CD4-positive, alpha-beta memory T cell (primary cell): ENCODE data around the gene ASTN2. TPM values are rescaled to one million over a fixed set of nuclear protein-coding genes. Genes with fewer than 3 reads are reported as not detected.
A peak's percentile ranks its signal among the peaks of the same experiment; 100 is the strongest.

ENCODE experiments used
- CTCF ChIA-PET: fragments of 350-600 bp; sonication (Branson Sonifier 250); formaldehyde crosslinking; loops from one replicate; lab custom pipeline; 2021; ENCODE audit warnings: inconsistent platforms; ENCODE audit not compliant: partially characterized antibody; lab: Charles Lee
- POLR2A ChIA-PET: fragments of 350-600 bp; sonication (Branson Sonifier 250); formaldehyde crosslinking; loops from one replicate; lab custom pipeline; 2021; ENCODE audit not compliant: partially characterized antibody; lab: Charles Lee
- DNase-seq, 5 donors: peaks; one replicate each; pipeline versions ENCODE4 v3.0.0 to v3.0.0-alpha.2; 2020 to 2022; ENCODE audit warnings: mixed read lengths in 1 of 5
- H3K27ac ChIP-seq: one replicate; pipeline ENCODE4 v1.7.0; 2013; ENCODE audit warnings: low read depth, low read length
- H3K27me3 ChIP-seq: 2 replicates; pipeline ENCODE4 v1.7.0; 2013; ENCODE audit warnings: mild to moderate bottlenecking, low read length, moderate library complexity; ENCODE audit not compliant: insufficient read depth
- H3K36me3 ChIP-seq: 2 replicates; pipeline ENCODE4 v1.7.0; 2013; ENCODE audit warnings: mild to moderate bottlenecking, low read length, moderate library complexity; ENCODE audit not compliant: insufficient read depth
- H3K4me1 ChIP-seq: 2 replicates; pipeline ENCODE4 v1.7.0; 2013; ENCODE audit warnings: mild to moderate bottlenecking, low read length, moderate library complexity; ENCODE audit not compliant: insufficient read depth
- H3K4me3 ChIP-seq, 2 donors: one replicate each; pipeline ENCODE4 v1.7.0; 2013; ENCODE audit warnings: low read length in 2 of 2, mild to moderate bottlenecking in 1 of 2
- H3K9me3 ChIP-seq, 2 donors: one replicate each; pipeline ENCODE4 v1.7.0; 2013; ENCODE audit warnings: low read length in 2 of 2, control low read depth in 1 of 2; ENCODE audit not compliant: control insufficient read depth in 1 of 2
- H3K27ac Mint-ChIP-seq, 7 donors: one replicate each; pipeline ENCODE4 v1.8.0; 2020 to 2021; ENCODE audit warnings: mixed read lengths in 7 of 7, mild to moderate bottlenecking in 6 of 7, inconsistent platforms in 3 of 7, moderate library complexity in 3 of 7
- H3K27me3 Mint-ChIP-seq, 2 donors: one replicate each; pipeline ENCODE4 v1.8.0; 2020 to 2021; ENCODE audit warnings: mixed read lengths in 2 of 2
- H3K36me3 Mint-ChIP-seq, 2 donors: one replicate each; pipeline ENCODE4 v1.8.0; 2020 to 2021; ENCODE audit warnings: mixed read lengths in 2 of 2, inconsistent platforms in 1 of 2, mild to moderate bottlenecking in 1 of 2
- H3K4me1 Mint-ChIP-seq, 4 donors: one replicate each; pipeline ENCODE4 v1.8.0; 2020 to 2021; ENCODE audit warnings: mixed read lengths in 4 of 4, mild to moderate bottlenecking in 1 of 4
- H3K4me3 Mint-ChIP-seq, 8 donors: one replicate each; pipeline ENCODE4 v1.8.0; 2020 to 2021; ENCODE audit warnings: mixed read lengths in 8 of 8, mild to moderate bottlenecking in 7 of 8, moderate library complexity in 6 of 8, inconsistent platforms in 3 of 8
- H3K9me3 Mint-ChIP-seq, 8 donors: one replicate each; pipeline ENCODE4 v1.8.0; 2020 to 2021; ENCODE audit warnings: mixed read lengths in 8 of 8, mild to moderate bottlenecking in 5 of 8, inconsistent platforms in 3 of 8, moderate library complexity in 1 of 8
- intact Hi-C: fragments of 100-400 bp; cut with micrococcal nuclease; formaldehyde crosslinking; loops from one replicate; pipeline ENCODE4 v1.15.1; 2023
- polyA plus RNA-seq, 2 donors: library from polyadenylated mRNA; unstranded; fragments of 300-500 nt; fragmentation: Illumina TruSeq; gene quantifications; one replicate each; pipeline ENCODE4 v1.2.3, GENCODE V29; 2021
- total RNA-seq, 2 experiments: library from RNA; stranded (reverse); gene quantifications; one replicate each; pipeline ENCODE4 v1.2.3, GENCODE V29; 2021

Gene ASTN2
- total and polyA plus RNA-seq, 4 experiments from 2014 or later: 2.7 to 5.9 (median 4.8) TPM

- POLR2A ChIA-PET: interaction anchor here (1.5 kb wide), 1 partner anchor 11 kb away, joined by 6 read pairs; no protein-coding TSS in a partner anchor
- DNase-seq: no peak
- CTCF ChIA-PET: no interaction called here
- Histone ChIP-seq H3K27ac (no peak overlapping the region), H3K9me3 (no peaks in the 10 kb centered on the region), H3K4me3 (no peak overlapping the region), H3K27me3 (no peaks in the 10 kb centered on the region), H3K4me1 (peaks cover 25% of the 10 kb centered on the region), H3K36me3 (peaks cover 22% of the 10 kb centered on the region)
- Mint-ChIP-seq H3K4me3 (peak overlapping the region in 7 of 8 donors; percentile 1 to 39 (median 23)), H3K27ac (peak overlapping the region; percentile 28 to 81 (median 54)), H3K27me3 (no peaks in the 10 kb centered on the region), H3K36me3 (peaks cover 43 to 64% of the 10 kb centered on the region in 2 donors), H3K4me1 (peaks cover 31 to 43% (median 36%) of the 10 kb centered on the region in 4 donors), H3K9me3 (no peaks in the 10 kb centered on the region)
- intact Hi-C loops: no loop called here
These were observed 713.7 kb downstream of the ASTN2 start for GRCh38 chr9:116700882-116701865.

DNA sequence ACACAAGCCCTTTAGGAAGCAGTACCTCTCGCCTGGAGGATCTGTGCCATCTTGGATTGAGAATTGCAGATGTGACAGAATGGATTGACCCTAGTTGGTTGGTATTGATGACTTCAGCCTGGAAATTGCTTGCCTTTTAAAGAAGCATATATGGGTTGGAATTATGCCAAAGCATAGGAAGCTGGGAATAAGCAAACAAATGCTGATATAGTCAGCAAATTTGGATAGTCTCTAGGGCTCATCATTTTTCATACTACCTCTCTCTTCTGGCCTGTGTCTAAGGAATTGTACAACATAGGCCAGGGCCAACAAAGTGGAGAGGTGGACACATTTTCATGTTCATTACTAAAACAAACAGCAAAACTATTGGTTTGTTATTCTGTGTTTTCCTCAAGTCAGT is 714.6 kb downstream of the ASTN2 start:
- Mint-ChIP-seq H3K4me1 (peaks cover 38 to 52% (median 44%) of the 10 kb centered on the region in 4 donors), H3K9me3 (no peaks in the 10 kb centered on the region), H3K27me3 (no peaks in the 10 kb centered on the region), H3K27ac (peak overlapping the region in 1 of 7 donors; percentile 54), H3K4me3 (no peak overlapping the region), H3K36me3 (peaks cover 46 to 67% of the 10 kb centered on the region in 2 donors)
- Histone ChIP-seq H3K27me3 (no peaks in the 10 kb centered on the region), H3K4me3 (no peak overlapping the region), H3K9me3 (no peaks in the 10 kb centered on the region), H3K27ac (no peak overlapping the region), H3K4me1 (peaks cover 25% of the 10 kb centered on the region), H3K36me3 (peaks cover 22% of the 10 kb centered on the region)
- no peak for DNase-seq
- intact Hi-C loops: no loop called here
- ChIA-PET POLR2A (interaction anchor here (1.5 to 3.7 kb wide), 2 partner anchors 10 to 12 kb away, joined by 6 to 19 read pairs; partner anchors contain the start of gene TRIM32), CTCF (interaction anchor here (0.7 kb wide), 1 partner anchor 10 kb away, joined by 3 read pairs; no protein-coding TSS in a partner anchor)

DNA sequence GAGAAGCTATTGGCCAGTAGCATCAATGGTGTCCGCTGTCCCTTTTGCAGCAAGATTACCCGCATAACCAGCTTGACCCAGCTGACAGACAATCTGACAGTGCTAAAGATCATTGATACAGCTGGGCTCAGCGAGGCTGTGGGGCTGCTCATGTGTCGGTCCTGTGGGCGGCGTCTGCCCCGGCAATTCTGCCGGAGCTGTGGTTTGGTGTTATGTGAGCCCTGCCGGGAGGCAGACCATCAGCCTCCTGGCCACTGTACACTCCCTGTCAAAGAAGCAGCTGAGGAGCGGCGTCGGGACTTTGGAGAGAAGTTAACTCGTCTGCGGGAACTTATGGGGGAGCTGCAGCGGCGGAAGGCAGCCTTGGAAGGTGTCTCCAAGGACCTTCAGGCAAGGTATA is 717.0 kb downstream of the ASTN2 start:
- POLR2A ChIA-PET: interaction anchor here (3.7 kb wide), 1 partner anchor 10 kb away, joined by 19 read pairs; the partner anchor contains the start of gene TRIM32
- Histone ChIP-seq H3K4me3 (no peak overlapping the region), H3K9me3 (no peaks in the 10 kb centered on the region), H3K4me1 (peaks cover 37% of the 10 kb centered on the region), H3K27me3 (no peaks in the 10 kb centered on the region), H3K36me3 (peaks cover 22% of the 10 kb centered on the region), H3K27ac (no peak overlapping the region)
- Mint-ChIP-seq H3K27me3 (no peaks in the 10 kb centered on the region), H3K9me3 (no peaks in the 10 kb centered on the region), H3K27ac (no peak overlapping the region), H3K36me3 (peaks cover 49 to 62% of the 10 kb centered on the region in 2 donors), H3K4me3 (no peak overlapping the region), H3K4me1 (peaks cover 49 to 67% (median 58%) of the 10 kb centered on the region in 4 donors)
- intact Hi-C loops: no loop called here
- DNase-seq: no peak
- CTCF ChIA-PET: no interaction called here

DNA sequence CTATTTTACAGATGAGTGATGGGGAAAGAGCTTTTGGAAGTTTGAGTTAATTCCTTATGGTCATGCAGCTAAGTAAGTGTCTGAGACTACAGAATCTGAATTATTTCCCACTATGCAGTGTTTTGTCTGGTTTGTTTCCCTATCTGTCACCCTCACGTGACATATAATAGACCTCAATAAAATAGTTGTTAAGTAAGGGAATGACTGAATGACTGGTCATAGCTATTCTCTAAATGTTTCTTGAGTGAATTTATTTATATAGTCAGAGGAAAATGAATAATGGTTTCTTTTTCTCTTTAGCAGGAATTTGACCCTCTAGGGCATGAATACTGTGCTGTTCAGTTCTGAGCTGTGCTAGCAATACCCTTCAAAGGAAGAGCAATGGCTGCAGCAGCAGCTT is 717.5 kb downstream of the ASTN2 start:
- Mint-ChIP-seq H3K27ac (peak overlapping the region in 1 of 7 donors; percentile 18), H3K4me1 (peaks cover 54 to 71% (median 60%) of the 10 kb centered on the region in 4 donors), H3K27me3 (no peaks in the 10 kb centered on the region), H3K9me3 (no peaks in the 10 kb centered on the region), H3K4me3 (no peak overlapping the region), H3K36me3 (peaks cover 49 to 57% of the 10 kb centered on the region in 2 donors)
- CTCF ChIA-PET: no interaction called here
- no peak overlapping the region for H3K27ac ChIP-seq
- intact Hi-C loops: no loop called here
- H3K4me3 ChIP-seq: no peak overlapping the region
- peaks cover 22% of the 10 kb centered on the region for H3K36me3 ChIP-seq
- peaks cover 41% of the 10 kb centered on the region for H3K4me1 ChIP-seq
- POLR2A ChIA-PET: interaction anchor here (3.7 kb wide), 1 partner anchor 9 kb away, joined by 19 read pairs; the partner anchor contains the start of gene TRIM32
- H3K27me3 ChIP-seq: no peaks in the 10 kb centered on the region
- no peak for DNase-seq
- H3K9me3 ChIP-seq: no peaks in the 10 kb centered on the region

DNA sequence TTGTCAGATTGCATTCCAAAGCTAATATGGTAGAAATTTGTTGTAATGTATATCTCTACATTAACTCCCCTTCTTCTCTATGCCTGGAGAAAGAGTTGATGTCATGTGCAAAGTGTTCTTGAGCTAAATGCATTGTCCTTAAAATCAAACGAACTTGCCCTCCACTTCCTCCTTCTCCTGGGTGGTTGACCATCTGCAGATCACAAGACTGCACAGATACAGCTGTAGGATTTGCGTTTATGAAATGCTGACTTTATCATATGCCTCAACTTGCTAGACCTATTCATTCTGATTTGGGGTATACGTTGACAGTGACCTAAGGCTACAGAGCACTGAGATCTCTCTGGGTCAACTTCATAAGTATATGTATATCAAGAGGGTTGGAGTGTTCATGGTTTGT is 719.4 kb downstream of the ASTN2 start:
- Mint-ChIP-seq H3K4me3 (no peak overlapping the region), H3K36me3 (peaks cover 42 to 44% of the 10 kb centered on the region in 2 donors), H3K9me3 (no peaks in the 10 kb centered on the region), H3K27me3 (no peaks in the 10 kb centered on the region), H3K27ac (peak overlapping the region in 1 of 7 donors; percentile 3), H3K4me1 (peaks cover 50 to 69% (median 59%) of the 10 kb centered on the region in 4 donors)
- CTCF ChIA-PET: no interaction called here
- peaks cover 22% of the 10 kb centered on the region for H3K36me3 ChIP-seq
- H3K27me3 ChIP-seq: no peaks in the 10 kb centered on the region
- DNase-seq: no peak
- POLR2A ChIA-PET: no interaction called here
- no peak overlapping the region for H3K27ac ChIP-seq
- no peaks in the 10 kb centered on the region for H3K9me3 ChIP-seq
- H3K4me3 ChIP-seq: no peak overlapping the region
- peaks cover 40% of the 10 kb centered on the region for H3K4me1 ChIP-seq
- intact Hi-C loops: no loop called here

GRCh38 chr9:116694785-116695291 is 720.0 kb downstream of the ASTN2 start:
- Histone ChIP-seq H3K4me3 (no peak overlapping the region), H3K27me3 (no peaks in the 10 kb centered on the region), H3K27ac (no peak overlapping the region), H3K9me3 (no peaks in the 10 kb centered on the region), H3K4me1 (peaks cover 40% of the 10 kb centered on the region), H3K36me3 (peaks cover 22% of the 10 kb centered on the region)
- intact Hi-C loops: no loop called here
- peak overlapping the region in 1 of 8 donors; percentile 17 for H3K4me3 Mint-ChIP-seq
- H3K27me3 Mint-ChIP-seq: no peaks in the 10 kb centered on the region
- H3K4me1 Mint-ChIP-seq: peaks cover 48 to 69% (median 60%) of the 10 kb centered on the region in 4 donors
- no peak for DNase-seq
- H3K36me3 Mint-ChIP-seq: peaks cover 36 to 38% of the 10 kb centered on the region in 2 donors
- no peak overlapping the region for H3K27ac Mint-ChIP-seq
- no peaks in the 10 kb centered on the region for H3K9me3 Mint-ChIP-seq
- ChIA-PET POLR2A (no interaction called here), CTCF (no interaction called here)
